ENCODE results near the gene TUBA3D. TPM values are rescaled to one million over a fixed set of nuclear protein-coding genes. Genes with fewer than 3 reads are reported as not detected.
A peak's percentile ranks its signal among the peaks of the same experiment; 100 is the strongest.
"Not testable (repeated sequence)": the region's sequence is repeated elsewhere in the genome, so short reads cannot be mapped to it uniquely, and the experiment has no call there.

The TUBA3D gene
- total RNA-seq, 2 donors from 2014 or later = 75.2 to 92.0 TPM

DNA sequence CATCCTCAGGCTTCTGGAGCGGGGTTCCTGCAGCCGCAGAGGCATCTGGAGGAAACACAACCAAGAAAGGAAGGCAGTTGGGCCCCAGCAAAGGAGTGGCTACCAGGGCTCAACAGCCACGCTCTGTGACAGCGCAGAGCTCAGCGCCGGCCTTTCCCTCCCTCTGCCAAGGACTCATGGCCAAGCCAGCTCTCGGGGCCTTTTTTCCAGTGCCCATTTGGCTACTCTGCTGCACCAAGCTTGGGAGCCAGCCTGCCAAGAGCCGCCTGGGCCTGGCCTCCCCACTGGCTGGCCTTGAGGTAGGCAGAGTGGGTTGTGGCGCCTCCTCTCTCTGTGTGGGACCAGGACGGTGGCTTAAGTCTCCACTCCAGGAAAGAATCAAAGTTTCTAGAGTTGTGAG is 44.6 kb downstream of the TUBA3D start:
- H3K27me3 ChIP-seq (replicated peaks; ENCODE audit: insufficient read depth) = no peaks in the 10 kb centered on the region
- intact Hi-C loops (cut with DNase I) = no loop called here
- no peak overlapping the region for H3K27ac ChIP-seq
- WGBS = 93% methylated on average over 8 of the region's 10 CpGs
- H3K4me1 ChIP-seq (replicated peaks) = no peaks in the 10 kb centered on the region
- no peaks in the 10 kb centered on the region for H3K36me3 ChIP-seq
- no peak for TF ChIP-seq POLR2AphosphoS5 (IDR thresholded peaks at IDR 0.05)
- no peak for TF ChIP-seq POLR2A (IDR thresholded peaks at IDR 0.05)
- TF ChIP-seq CTCF (IDR thresholded peaks at IDR 0.05) = no peak
- no peak overlapping the region for H3K4me3 ChIP-seq
- H3K9me3 ChIP-seq = no peaks in the 10 kb centered on the region
- DNase-seq (ENCODE audit: low spot score) = no peak

GRCh38 chr2:131521524-131521923 is 45.6 kb downstream of the TUBA3D start:
- DNase-seq (ENCODE audit: low spot score); intact Hi-C loops (cut with DNase I); H3K27me3 ChIP-seq (replicated peaks; ENCODE audit: insufficient read depth); H3K9me3 ChIP-seq; H3K27ac ChIP-seq; H3K4me1 ChIP-seq (replicated peaks); H3K36me3 ChIP-seq; H3K4me3 ChIP-seq: not testable (repeated sequence)
- WGBS = 87% methylated on average over 6 of the region's 6 CpGs

GRCh38 chr2:131521961-131522781 is 46.3 kb downstream of the TUBA3D start:
- DNase-seq (ENCODE audit: low spot score) = no peak
- no peaks in the 10 kb centered on the region for H3K4me1 ChIP-seq (replicated peaks)
- TF ChIP-seq POLR2A (IDR thresholded peaks at IDR 0.05) (no peak), CTCF (IDR thresholded peaks at IDR 0.05) (no peak), POLR2AphosphoS5 (IDR thresholded peaks at IDR 0.05) (no peak)
- WGBS = 90% methylated on average over 20 of the region's 20 CpGs
- H3K36me3 ChIP-seq = no peaks in the 10 kb centered on the region
- intact Hi-C loops (cut with DNase I) = no loop called here
- H3K4me3 ChIP-seq = no peak overlapping the region
- no peaks in the 10 kb centered on the region for H3K9me3 ChIP-seq
- H3K27me3 ChIP-seq (replicated peaks; ENCODE audit: insufficient read depth) = no peaks in the 10 kb centered on the region
- H3K27ac ChIP-seq = no peak overlapping the region

DNA sequence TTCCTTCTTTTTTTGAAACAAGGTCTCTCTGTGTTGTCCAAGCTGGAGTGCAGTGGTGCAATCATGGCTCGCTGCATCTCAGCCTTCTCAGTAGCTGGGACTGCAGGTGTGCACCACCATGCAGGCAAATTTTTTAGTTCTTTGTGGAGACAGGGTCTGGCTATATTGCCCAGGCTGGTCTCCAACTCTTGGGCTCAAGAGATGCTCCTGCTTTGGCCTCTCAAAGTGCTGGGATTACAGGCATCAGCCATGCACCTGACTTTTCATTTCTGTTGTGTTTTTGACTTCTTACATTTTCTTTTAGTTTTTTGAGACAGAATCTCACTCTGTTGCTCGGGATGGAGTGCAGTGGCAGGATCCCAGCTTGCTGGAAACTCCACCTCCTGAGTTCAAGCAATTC is 49.3 kb downstream of the TUBA3D start:
- H3K4me1 ChIP-seq (replicated peaks); H3K36me3 ChIP-seq; H3K27me3 ChIP-seq (replicated peaks; ENCODE audit: insufficient read depth); DNase-seq (ENCODE audit: low spot score); H3K27ac ChIP-seq; H3K4me3 ChIP-seq; H3K9me3 ChIP-seq; intact Hi-C loops (cut with DNase I): not testable (repeated sequence)
- 84% methylated on average over 2 of the region's 2 CpGs for WGBS

DNA sequence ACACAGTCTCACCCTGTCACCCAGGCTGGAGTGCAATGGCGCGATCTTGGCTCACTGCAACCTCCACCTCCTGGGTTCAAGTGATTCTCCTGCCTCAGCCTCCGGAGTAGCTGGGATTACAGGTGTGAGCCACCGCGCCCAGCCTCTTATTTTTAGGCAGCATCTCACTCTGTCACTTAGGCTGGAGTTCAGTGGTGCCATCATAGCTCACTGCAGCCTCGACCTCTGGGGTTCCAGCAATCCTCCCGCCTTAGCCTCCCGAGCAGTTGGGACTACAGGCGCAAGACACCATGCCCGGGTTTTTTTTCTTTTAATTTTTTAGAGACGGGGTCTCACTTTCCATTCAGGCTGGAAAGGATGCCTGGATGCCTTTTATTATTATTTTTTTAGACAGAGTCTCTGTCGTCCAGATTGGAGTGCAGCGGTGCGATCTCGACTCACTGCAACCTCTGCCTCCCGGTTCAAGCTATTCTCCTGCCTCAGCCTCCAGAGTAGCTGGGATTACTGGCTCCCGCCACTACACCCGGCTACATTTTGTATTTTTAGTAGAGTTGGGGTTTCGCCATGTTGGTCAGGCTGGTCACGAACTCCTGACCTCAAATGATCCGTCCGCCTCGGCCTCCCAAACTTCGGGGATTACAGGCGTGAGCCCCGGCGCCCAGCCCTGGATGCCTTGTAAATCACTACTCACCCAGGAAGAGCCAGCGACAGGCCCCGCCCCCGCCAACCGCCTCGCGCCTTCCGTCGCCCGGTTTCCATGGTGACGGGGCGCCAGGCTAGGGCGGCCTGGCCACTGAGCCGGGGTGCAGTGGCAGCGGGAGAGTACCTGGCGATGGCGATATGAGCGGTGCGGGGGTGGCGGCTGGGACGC is 51.4 kb downstream of the TUBA3D start, which contains the start of gene CCDC74A:
Gene CCDC74A (plus strand): TSS at position 758 of the 871 bp plus-strand sequence. CDS start 83 bp downstream, at position 841.
- H3K4me3 ChIP-seq = peak within 1 kb of the TSS; percentile 23 to 33
- H3K27me3 ChIP-seq (replicated peaks; ENCODE audit: insufficient read depth); H3K36me3 ChIP-seq; H3K9me3 ChIP-seq; H3K4me1 ChIP-seq (replicated peaks); intact Hi-C loops (cut with DNase I): not testable (repeated sequence)
- H3K27ac ChIP-seq = peak within 1 kb of the TSS in 1 of 2 donors; percentile 30
- peak; percentile 70 for DNase-seq (ENCODE audit: low spot score)
- WGBS = 37% methylated on average over 33 of the region's 47 CpGs
- TF ChIP-seq POLR2AphosphoS5 (IDR thresholded peaks at IDR 0.05) = peak; percentile 28

- WGBS = 79% methylated on average over 20 of the region's 26 CpGs
- intact Hi-C loops (cut with DNase I); DNase-seq (ENCODE audit: low spot score): not testable (repeated sequence)
These were observed 53.3 kb downstream of the TUBA3D start for GRCh38 chr2:131528981-131529863.

GRCh38 chr2:131529864-131530445 is 54.0 kb downstream of the TUBA3D start:
- H3K27me3 ChIP-seq (replicated peaks; ENCODE audit: insufficient read depth); H3K27ac ChIP-seq; H3K4me1 ChIP-seq (replicated peaks); H3K9me3 ChIP-seq; H3K36me3 ChIP-seq; intact Hi-C loops (cut with DNase I); H3K4me3 ChIP-seq; DNase-seq (ENCODE audit: low spot score): not testable (repeated sequence)
- WGBS = 94% methylated on average over 3 of the region's 5 CpGs

More at GRCh38 chr2:131528981-131529863, 53.3 kb downstream of the TUBA3D start:
- H3K9me3 ChIP-seq; H3K36me3 ChIP-seq; H3K27ac ChIP-seq; H3K27me3 ChIP-seq (replicated peaks; ENCODE audit: insufficient read depth); H3K4me1 ChIP-seq (replicated peaks): not testable (repeated sequence)
- peak overlapping the region in 1 of 2 donors; percentile 33 for H3K4me3 ChIP-seq

GRCh38 chr2:131530626-131531344 is 54.9 kb downstream of the TUBA3D start:
- intact Hi-C loops (cut with DNase I); H3K9me3 ChIP-seq; H3K4me3 ChIP-seq; DNase-seq (ENCODE audit: low spot score); H3K27me3 ChIP-seq (replicated peaks; ENCODE audit: insufficient read depth); H3K36me3 ChIP-seq; H3K27ac ChIP-seq; H3K4me1 ChIP-seq (replicated peaks): not testable (repeated sequence)
- WGBS = 89% methylated on average over 15 of the region's 22 CpGs

Data from prostate gland (tissue), 2 donors.